ENCODE measurements around the gene OR6S1. TPM values are rescaled to one million over a fixed set of nuclear protein-coding genes. Genes with fewer than 3 reads are reported as not detected.

The OR6S1 gene
- total and polyA plus RNA-seq, 4 donors: not detected

- Histone ChIP-seq H3K9ac (ENCODE audit: low read depth in 1 of 2, low read length in 2 of 2) (no peak overlapping the region), H3K4me3 (ENCODE audit: low read depth in 1 of 3, low read length in 3 of 3) (no peak overlapping the region), H3K27ac (ENCODE audit: low read depth in 1 of 2, low read length in 2 of 2) (no peak overlapping the region), H3K9me3 (ENCODE audit: control insufficient read depth in 4 of 4, low read length in 3 of 4) (no peaks in the 10 kb centered on the region), H3K4me1 (ENCODE audit: control insufficient read depth in 4 of 4, insufficient read depth in 4 of 4, low read length in 3 of 4) (peaks cover 2 to 25% (median 15%) of the 10 kb centered on the region in 4 donors), H3K27me3 (ENCODE audit: control insufficient read depth in 4 of 4, insufficient read depth in 4 of 4, low read length in 3 of 4) (no peaks in the 10 kb centered on the region), H3K36me3 (ENCODE audit: control insufficient read depth in 4 of 4, insufficient read depth in 3 of 4, low read depth in 1 of 4, low read length in 3 of 4) (no peaks in the 10 kb centered on the region)
- 94% methylated on average over 1 of the region's 1 CpG for WGBS
- no peak for DNase-seq (ENCODE audit: low spot score)
- TF ChIP-seq HNF4G (IDR thresholded peaks at IDR 0.05) (no peak), RXRA (IDR thresholded peaks at IDR 0.05) (no peak), EGR1 (IDR thresholded peaks at IDR 0.05; ENCODE audit: low read depth in 2 of 2) (no peak), NR2F2 (IDR thresholded peaks at IDR 0.05) (no peak), FOXA2 (IDR thresholded peaks at IDR 0.05) (no peak), REST (IDR thresholded peaks at IDR 0.05) (no peak), RAD21 (IDR thresholded peaks at IDR 0.05) (no peak), FOXA1 (IDR thresholded peaks at IDR 0.05) (no peak), MAX (IDR thresholded peaks at IDR 0.05) (no peak), TAF1 (conservative IDR thresholded peaks at IDR 0.05) (no peak), GABPA (IDR thresholded peaks at IDR 0.05 in 1 of 2, conservative IDR thresholded peaks at IDR 0.05 in 1 of 2) (no peak), CTCF (IDR thresholded peaks at IDR 0.05; ENCODE audit: low read depth, low read length, missing input control) (no peak)
These were observed 38.4 kb upstream of the OR6S1 start for GRCh38 chr14:20679907-20680306.

GRCh38 chr14:20676072-20676471 lies 34.6 kb upstream of the OR6S1 start:
- Histone ChIP-seq H3K9me3 (ENCODE audit: control insufficient read depth in 4 of 4, low read length in 3 of 4) (no peaks in the 10 kb centered on the region), H3K27me3 (ENCODE audit: control insufficient read depth in 4 of 4, insufficient read depth in 4 of 4, low read length in 3 of 4) (no peaks in the 10 kb centered on the region), H3K36me3 (ENCODE audit: control insufficient read depth in 4 of 4, insufficient read depth in 3 of 4, low read depth in 1 of 4, low read length in 3 of 4) (no peaks in the 10 kb centered on the region), H3K4me3 (ENCODE audit: low read depth in 1 of 3, low read length in 3 of 3) (no peak overlapping the region), H3K27ac (ENCODE audit: low read depth in 1 of 2, low read length in 2 of 2) (no peak overlapping the region), H3K4me1 (ENCODE audit: control insufficient read depth in 4 of 4, insufficient read depth in 4 of 4, low read length in 3 of 4) (peaks cover 2 to 11% (median 9%) of the 10 kb centered on the region in 4 donors), H3K9ac (ENCODE audit: low read depth in 1 of 2, low read length in 2 of 2) (no peak overlapping the region)
- no peak for DNase-seq (ENCODE audit: low spot score)
- 85% methylated on average over 2 of the region's 2 CpGs for WGBS
- TF ChIP-seq REST (IDR thresholded peaks at IDR 0.05): no peak
- TF ChIP-seq TAF1 (conservative IDR thresholded peaks at IDR 0.05): no peak
- TF ChIP-seq JUND (IDR thresholded peaks at IDR 0.05): no peak
- TF ChIP-seq MAX (IDR thresholded peaks at IDR 0.05): no peak
- TF ChIP-seq RAD21 (IDR thresholded peaks at IDR 0.05): no peak
- TF ChIP-seq ATF3 (IDR thresholded peaks at IDR 0.05): no peak
- no peak for TF ChIP-seq EGR1 (IDR thresholded peaks at IDR 0.05; ENCODE audit: low read depth in 2 of 2)
- no peak for TF ChIP-seq HNF4G (IDR thresholded peaks at IDR 0.05)
